HG02981 (cell line): ENCODE data around the gene DEFB125.

Source experiments
- ATAC-seq: cut with Tn5 transposase; IDR thresholded peaks from one replicate; pipeline ENCODE4 v1.9.1; 2021; ENCODE audit warnings: mild to moderate bottlenecking, moderate library complexity; ENCODE audit not compliant: unreplicated experiment

The DEFB125 gene

DNA sequence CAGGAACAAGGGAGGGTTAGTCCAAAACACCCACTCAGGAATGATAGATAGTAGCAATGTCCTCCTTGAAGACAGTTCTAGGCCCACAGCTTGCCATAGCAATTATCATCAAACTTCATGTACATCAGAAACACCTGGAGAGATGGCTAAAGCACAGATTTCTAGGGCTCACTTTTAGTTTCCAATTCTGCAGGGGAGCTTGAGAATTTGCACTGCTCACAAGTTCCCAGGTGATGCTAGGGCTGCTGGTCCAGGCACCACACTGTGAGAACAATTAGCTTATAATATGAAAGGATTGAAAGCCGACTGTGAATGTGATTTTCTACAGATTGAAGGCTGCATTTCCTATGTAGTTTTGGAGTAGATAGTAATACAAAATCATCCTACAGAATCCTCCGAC lies 58.4 kb downstream of the DEFB125 start:
- ATAC-seq, result no peak
